ENCODE results near the gene KRT16.
A peak's percentile ranks its signal among the peaks of the same experiment; 100 is the strongest.
"Not testable (repeated sequence)": the region's sequence is repeated elsewhere in the genome, so short reads cannot be mapped to it uniquely, and the experiment has no call there.

The KRT16 gene

DNA sequence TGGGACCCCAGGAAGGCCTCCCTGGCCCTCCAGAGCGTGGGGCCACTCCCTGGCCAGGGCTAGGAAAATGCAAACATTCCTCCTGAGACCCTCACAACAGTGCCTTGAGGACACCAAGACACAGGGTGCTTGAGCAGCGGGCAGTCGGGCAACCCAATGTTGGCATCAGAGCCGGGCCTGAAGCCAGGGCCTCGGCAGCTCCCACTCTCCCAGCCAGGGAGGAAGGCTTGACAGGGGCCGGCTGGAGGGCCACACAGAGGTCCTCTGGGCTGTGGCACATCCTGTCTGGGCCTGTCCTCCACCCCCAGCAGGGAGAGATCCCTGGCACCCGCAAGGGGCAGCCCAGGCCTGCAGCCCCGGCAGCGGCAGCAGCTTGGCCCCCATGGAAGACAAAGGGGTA lies 24.1 kb upstream of the KRT16 start:
- peaks cover 14 to 19% of the 10 kb centered on the region in 2 donors for H3K27me3 Mint-ChIP-seq
- H3K4me3 Mint-ChIP-seq: no peak overlapping the region
- no peak overlapping the region for H3K27ac Mint-ChIP-seq
- no peaks in the 10 kb centered on the region for H3K36me3 Mint-ChIP-seq
- no peaks in the 10 kb centered on the region for H3K9me3 Mint-ChIP-seq
- no peak for ATAC-seq (replicated peaks)
- no peaks in the 10 kb centered on the region for H3K4me1 Mint-ChIP-seq
- DNase-seq: no peak

DNA sequence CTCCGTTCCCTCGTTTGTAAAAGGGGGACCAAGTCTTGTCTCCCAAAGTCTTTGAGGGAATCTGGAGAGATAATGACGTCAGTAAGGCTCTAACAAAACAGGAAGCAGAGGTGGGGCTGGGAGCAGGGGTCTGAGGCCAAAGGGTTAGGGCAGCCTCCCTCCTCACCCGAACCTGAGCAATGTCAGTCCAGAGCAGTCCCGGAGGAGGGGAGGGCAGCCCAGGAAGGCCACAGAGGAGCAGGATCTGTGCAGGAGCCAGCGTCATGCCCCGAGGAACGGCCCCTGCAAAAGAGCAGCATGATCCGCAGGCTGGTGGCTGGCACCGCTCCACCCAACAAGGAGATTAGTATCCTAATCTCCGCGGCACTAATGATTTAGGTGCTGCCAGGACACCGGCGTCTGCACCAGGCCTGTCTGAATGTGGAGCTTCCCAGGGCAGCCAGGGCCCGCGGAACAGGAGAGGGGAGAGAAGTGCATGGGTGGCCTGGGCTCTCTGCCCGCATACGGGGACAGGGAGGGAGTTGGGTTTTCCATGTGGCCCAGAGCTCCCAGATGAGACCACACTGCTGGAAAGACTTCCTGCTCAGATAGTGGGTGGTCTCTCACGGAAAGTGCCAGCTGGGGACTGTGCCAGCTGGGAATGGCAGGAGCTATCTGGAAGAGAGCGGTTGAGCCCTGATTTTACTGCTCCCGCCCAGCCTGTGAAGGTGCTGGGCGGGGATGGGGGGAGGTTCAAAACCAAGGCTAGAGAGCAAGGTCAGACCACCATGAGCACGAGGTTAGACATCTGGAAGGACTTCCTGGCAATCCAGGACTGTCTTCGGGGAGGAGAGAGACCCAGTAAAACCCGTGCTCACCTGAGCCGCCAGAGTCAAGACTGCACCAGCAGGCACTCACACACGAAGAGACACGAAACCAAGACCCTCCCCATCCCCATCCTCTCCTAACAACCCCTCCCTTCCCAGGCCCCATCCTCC lies 22.8 kb upstream of the KRT16 start:
- H3K4me3 Mint-ChIP-seq: no peak overlapping the region
- H3K9me3 Mint-ChIP-seq: no peaks in the 10 kb centered on the region
- no peak for ATAC-seq (replicated peaks)
- no peaks in the 10 kb centered on the region for H3K4me1 Mint-ChIP-seq
- DNase-seq: no peak
- peaks cover 14 to 19% of the 10 kb centered on the region in 2 donors for H3K27me3 Mint-ChIP-seq
- no peak overlapping the region for H3K27ac Mint-ChIP-seq
- no peaks in the 10 kb centered on the region for H3K36me3 Mint-ChIP-seq

DNA sequence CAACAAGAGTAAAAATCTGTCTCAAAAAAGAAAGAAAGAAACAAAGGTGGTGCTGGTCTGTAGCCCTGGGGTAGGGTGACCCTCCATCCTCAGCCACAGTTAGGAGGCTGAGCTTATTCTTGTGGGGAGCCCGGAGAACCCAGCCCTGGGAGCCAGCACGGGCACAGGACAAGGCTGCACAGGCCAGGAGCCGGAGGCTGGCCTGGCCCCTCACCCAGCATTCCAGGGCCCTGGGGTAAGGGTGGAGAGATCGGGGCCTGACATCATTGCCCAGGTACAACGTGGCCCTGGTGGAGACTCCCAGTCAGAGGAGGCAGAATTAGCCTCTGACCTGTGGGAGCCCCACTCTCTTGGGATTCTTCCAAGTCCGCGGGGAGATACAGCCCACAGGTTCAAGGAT lies 22.1 kb upstream of the KRT16 start:
- DNase-seq (no peak), ATAC-seq (replicated peaks) (no peak)
- H3K27ac Mint-ChIP-seq: no peak overlapping the region
- H3K36me3 Mint-ChIP-seq: no peaks in the 10 kb centered on the region
- H3K4me1 Mint-ChIP-seq: no peaks in the 10 kb centered on the region
- H3K27me3 Mint-ChIP-seq: peaks cover 12 to 15% of the 10 kb centered on the region in 2 donors
- no peaks in the 10 kb centered on the region for H3K9me3 Mint-ChIP-seq
- no peak overlapping the region for H3K4me3 Mint-ChIP-seq

DNA sequence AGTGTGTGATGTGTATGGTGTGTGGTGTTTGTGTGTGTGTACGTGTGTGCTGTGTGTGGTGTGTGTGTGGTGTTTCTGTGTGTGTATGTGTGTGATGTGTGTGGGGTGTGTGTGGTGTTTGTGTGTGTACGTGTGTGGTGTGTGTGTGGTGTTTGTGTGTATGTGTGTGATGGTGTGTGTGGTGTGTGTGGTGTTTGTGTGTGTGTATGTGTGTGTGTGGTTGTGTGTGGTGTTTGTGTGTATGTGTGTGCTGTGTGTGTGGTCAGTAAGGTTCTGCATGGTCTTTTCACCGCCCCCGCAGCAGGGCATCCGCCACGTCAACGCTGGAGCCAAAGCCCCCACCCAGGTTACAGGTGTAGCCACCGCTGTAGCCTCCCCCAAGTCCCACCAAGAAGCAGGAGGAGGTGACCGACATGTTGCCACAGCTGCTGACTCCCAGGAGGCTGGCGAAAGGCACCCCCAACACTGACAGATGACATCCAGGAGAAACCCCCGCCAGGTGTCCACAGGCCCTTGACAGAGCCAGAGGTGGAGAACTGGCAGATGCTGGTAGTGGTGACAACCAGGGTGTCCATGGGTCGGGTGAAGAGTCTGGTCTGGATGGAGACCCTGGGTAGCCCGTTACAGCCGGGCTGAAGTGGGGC lies 21.1 kb upstream of the KRT16 start:
- Mint-ChIP-seq H3K27ac (no peak overlapping the region), H3K4me1 (no peaks in the 10 kb centered on the region), H3K9me3 (no peaks in the 10 kb centered on the region), H3K36me3 (no peaks in the 10 kb centered on the region), H3K27me3 (peaks cover 4 to 6% of the 10 kb centered on the region in 2 donors), H3K4me3 (no peak overlapping the region)
- ATAC-seq (replicated peaks) (peak; percentile 46 to 69), DNase-seq (no peak)

DNA sequence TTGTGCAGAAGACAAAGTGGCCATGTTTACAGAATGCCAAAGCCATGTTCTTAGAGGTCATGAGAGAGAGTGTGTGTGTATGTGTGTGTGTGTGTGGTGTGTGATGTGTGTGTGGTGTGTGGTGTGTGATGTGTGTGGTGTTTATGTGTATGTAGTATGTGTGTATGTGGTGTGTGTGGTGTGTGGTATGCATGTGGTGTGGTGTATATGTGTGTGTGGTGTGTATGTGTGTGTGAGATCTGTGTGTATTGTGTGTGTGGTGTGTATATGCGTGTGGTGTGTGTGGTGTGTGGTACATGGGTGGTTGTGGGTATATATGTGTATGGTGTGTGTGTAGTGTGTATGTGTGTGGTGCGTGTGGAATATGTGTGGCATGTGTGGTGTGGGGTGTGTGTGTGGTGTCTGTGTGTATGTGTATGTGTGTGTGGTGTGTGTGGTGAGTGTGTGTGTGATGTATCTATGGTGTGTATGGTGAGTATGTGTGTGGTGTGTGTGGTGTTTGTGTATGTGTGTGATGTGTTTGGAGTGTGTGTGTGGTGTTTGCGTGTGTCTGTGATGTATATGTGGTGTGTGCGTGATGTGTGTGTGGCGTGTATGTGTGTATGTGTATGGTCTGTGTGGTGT lies 20.0 kb upstream of the KRT16 start:
- Mint-ChIP-seq H3K36me3 (no peaks in the 10 kb centered on the region), H3K4me1 (no peaks in the 10 kb centered on the region), H3K9me3 (no peaks in the 10 kb centered on the region), H3K4me3 (no peak overlapping the region), H3K27ac (no peak overlapping the region), H3K27me3 (peaks cover 0 to 3% of the 10 kb centered on the region in 2 donors)
- no peak for ATAC-seq (replicated peaks)
- DNase-seq: no peak

DNA sequence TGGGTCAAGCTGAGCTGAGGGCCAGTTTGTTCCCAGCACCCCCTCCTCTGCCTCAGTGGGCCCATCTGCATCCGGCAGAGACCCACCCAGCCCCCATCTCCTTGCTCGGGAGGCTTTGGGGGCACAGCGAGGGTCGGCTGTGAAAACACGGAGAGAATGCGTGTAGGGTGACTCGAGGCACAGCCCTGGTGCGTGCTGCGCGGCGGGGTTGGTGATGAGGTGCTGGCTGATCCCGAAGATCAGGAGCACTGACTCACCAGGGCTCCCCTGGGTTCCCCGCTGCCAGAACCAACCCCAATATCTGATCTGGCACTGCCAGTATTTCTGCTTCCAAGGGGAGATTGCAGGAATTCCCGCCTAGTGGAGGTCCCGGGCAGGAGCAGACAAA lies 19.3 kb upstream of the KRT16 start:
- peaks cover 0 to 6% of the 10 kb centered on the region in 2 donors for H3K27me3 Mint-ChIP-seq
- DNase-seq: no peak
- H3K4me3 Mint-ChIP-seq: no peak overlapping the region
- H3K9me3 Mint-ChIP-seq: no peaks in the 10 kb centered on the region
- ATAC-seq (replicated peaks): no peak
- H3K36me3 Mint-ChIP-seq: no peaks in the 10 kb centered on the region
- H3K4me1 Mint-ChIP-seq: no peaks in the 10 kb centered on the region
- H3K27ac Mint-ChIP-seq: no peak overlapping the region

DNA sequence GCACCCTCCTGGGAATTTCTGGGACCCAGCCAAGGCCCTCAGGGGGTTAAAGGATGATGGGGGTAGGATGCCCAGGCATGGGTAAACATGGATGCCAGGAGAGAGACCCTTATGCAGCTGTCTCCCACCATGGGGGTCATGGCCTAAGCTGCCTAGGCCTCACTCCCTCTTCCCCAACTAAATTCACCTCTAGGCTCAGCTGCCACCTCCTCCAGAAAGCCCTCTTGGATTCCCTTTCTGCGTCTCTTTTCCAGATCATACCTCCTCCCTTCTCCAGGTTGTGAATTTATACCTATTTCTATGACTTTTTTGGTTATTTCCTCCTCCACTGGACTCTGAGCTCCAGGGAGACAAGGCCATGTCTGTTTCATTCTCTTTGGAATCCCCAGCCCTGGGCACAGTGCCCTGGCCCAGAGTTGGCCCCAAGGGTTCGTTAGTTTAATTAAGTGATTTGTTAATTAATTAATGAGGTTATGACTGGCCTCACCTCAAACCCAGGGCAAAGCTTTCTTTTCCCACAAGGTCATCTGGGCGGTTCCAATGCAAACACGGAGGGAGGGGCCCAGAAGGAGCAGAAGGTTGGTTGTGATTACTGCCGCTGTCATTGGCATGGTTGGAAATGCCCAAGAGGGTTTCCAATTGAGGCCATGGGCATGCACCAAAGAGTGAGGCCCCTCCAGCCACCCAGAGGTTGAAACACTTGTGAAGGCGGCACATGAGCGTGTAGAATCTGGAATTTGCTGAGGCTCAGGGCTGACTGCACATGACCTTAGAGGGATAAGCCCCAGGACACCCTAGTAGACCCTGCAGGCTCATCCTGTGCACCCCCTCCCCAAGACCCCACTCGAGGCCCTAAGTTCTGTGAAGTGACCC lies 18.7 kb upstream of the KRT16 start:
- ATAC-seq (replicated peaks): no peak
- H3K9me3 Mint-ChIP-seq: no peaks in the 10 kb centered on the region

DNA sequence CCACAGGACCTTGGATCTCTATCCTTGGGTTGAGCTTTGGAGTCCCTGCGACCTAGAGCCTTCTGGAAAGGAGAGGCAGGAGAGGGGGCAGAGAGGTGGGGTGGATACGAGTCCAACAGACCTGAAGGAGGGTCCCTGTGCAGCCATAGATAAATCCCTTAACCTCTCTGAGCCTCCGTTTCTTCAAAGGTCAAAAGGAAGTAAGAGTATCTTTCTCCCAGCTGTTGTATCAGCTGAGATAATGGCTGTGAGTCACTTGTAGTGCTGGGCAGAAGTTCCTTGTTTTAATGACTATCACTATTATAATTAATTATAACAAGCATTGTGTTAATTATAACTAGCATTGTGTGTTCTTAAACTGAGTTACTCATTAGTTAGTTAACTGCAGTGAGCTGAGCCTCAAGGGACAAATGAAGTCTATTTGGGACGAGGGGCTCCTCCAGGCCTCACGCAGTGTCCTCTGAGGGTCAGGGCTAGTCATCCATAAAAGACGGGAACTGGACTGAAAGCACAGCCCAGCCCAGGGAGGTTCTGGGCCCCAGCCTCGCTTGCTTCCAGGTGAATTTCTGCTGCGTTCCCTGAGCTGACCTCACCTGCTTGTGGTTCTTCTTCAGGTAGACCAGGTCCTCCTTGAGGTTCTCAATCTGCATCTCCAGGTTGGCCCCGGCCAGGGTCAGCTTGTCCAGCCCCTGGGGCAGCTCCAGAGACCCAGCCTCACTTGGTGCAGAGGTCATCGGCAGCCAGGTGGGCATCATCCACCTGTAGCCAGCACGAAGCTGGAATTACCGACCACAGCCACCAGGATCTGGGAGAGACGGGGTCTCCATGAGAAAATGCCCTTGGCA lies 17.5 kb upstream of the KRT16 start:
- H3K4me3 Mint-ChIP-seq: no peak overlapping the region
- H3K36me3 Mint-ChIP-seq: no peaks in the 10 kb centered on the region
- H3K27me3 Mint-ChIP-seq: peaks cover 10 to 16% of the 10 kb centered on the region in 2 donors
- H3K4me1 Mint-ChIP-seq: no peaks in the 10 kb centered on the region
- no peaks in the 10 kb centered on the region for H3K9me3 Mint-ChIP-seq
- no peak overlapping the region for H3K27ac Mint-ChIP-seq
- DNase-seq (no peak), ATAC-seq (replicated peaks) (no peak)

More for the DNA sequence above, 18.7 kb upstream of the KRT16 start:
- H3K36me3 Mint-ChIP-seq: no peaks in the 10 kb centered on the region
- no peak overlapping the region for H3K4me3 Mint-ChIP-seq
- peaks cover 2 to 7% of the 10 kb centered on the region in 2 donors for H3K27me3 Mint-ChIP-seq
- peak overlapping the region; percentile 49 for H3K27ac Mint-ChIP-seq
- no peaks in the 10 kb centered on the region for H3K4me1 Mint-ChIP-seq
- DNase-seq: no peak

DNA sequence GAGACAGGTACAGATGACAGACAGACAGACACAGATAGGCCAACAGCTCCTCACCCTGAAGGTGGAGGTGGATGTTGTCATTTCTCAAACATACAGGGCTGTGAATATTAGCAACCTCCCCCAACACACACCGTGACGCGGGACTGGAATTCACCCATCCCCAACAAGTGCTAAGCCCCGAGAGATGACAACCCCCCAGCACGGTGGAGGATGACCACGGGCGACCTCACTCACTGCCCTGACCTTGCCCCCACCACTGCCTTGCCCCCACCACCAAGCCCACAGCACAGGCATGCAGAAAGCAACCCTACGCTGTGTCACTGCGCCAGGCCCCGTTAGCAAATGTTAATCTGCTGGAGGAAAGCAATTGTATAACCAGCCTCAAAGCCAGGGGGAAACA lies 16.7 kb upstream of the KRT16 start:
- Mint-ChIP-seq H3K27me3 (peaks cover 14 to 21% of the 10 kb centered on the region in 2 donors), H3K4me3 (no peak overlapping the region), H3K27ac (no peak overlapping the region), H3K9me3 (no peaks in the 10 kb centered on the region), H3K36me3 (no peaks in the 10 kb centered on the region), H3K4me1 (no peaks in the 10 kb centered on the region)
- ATAC-seq (replicated peaks) (no peak), DNase-seq (no peak)

DNA sequence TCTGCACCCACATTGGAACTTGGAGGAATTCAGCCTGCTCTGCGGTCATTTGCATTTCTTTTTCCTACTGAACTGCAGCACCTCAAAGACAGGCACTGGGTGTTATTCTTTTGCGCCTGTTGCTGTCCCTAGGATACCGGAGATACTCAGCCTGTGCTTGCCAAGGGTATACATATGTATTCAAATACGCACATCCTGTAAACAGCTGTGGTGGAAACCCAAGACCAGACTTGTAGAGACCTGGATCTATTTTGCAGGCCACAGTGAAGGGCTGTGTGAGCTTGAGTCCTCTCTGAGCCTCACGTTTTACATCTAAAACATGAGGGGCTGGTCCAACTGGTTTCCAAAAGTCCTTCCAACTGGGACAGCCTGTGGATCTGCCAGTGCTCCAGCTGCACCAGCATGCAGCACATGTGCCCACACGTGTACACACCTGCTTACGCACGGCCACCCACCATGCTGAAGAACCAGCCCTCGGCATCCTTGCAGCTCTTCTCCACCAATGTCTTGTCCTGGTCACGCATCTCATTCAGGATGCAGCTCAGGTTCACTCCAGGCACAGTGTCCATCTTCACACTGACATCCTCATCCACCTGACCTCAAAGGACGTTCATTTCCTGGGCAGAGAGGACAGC lies 16.2 kb upstream of the KRT16 start:
- not testable (repeated sequence) for DNase-seq; H3K36me3 Mint-ChIP-seq; H3K4me3 Mint-ChIP-seq; H3K9me3 Mint-ChIP-seq; H3K27ac Mint-ChIP-seq; ATAC-seq (replicated peaks); H3K4me1 Mint-ChIP-seq
- H3K27me3 Mint-ChIP-seq: peaks cover 14 to 21% of the 10 kb centered on the region in 2 donors

DNA sequence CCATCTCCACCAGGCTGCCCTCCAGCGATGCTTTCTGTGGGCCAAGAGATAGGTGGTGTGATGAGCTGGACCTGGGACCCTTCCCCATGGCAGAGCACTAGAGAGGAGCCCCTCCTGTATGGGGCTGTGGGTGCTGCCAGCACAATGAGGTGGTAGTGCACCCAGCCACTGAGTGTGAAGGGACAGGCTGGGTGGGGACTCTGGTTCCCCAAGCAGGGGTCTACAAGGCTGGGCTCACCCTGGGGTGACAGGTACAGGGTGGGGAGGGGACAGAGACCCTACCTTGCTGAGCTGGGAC lies 15.5 kb upstream of the KRT16 start:
- H3K36me3 Mint-ChIP-seq; H3K27ac Mint-ChIP-seq; H3K9me3 Mint-ChIP-seq; H3K4me3 Mint-ChIP-seq; ATAC-seq (replicated peaks); DNase-seq; H3K4me1 Mint-ChIP-seq: not testable (repeated sequence)
- peaks cover 14 to 21% of the 10 kb centered on the region in 2 donors for H3K27me3 Mint-ChIP-seq

DNA sequence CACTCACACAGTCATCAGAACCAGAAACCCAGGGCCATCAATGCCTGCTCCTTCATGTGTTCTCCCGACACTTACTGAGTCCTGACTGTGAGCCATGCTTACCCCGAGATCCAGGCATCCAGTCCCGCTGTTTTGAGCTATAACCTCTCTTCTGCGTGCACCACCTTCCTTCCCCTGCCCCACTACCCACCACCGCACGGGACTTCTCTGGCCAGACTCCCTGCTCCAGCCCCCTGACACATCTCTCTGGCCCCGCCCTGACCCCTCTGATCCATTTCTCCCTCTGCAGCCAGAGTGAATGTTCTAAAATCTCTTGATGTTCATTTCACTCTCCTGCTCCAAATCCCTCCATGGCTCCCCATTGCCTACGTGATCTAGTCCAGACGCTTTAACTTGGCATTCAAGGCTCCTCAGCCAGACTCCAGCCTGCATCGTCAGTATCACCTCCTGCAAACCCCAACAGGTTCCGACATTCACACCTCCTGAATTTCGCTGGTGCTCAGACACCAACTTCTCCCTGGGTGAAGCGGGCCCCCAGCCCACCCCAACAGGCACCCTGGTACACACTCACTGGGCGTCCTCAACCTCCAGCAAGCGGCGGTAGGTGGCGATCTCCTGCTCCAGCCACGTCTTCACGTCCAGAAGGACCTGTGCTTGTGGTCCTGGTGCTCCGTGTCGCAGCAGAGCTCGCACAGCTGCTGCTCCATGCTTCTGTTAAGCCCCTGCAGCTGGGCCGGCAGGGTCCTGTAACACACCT lies 14.9 kb upstream of the KRT16 start:
- no peak for ATAC-seq (replicated peaks)
- Mint-ChIP-seq H3K4me1 (no peaks in the 10 kb centered on the region), H3K27me3 (peaks cover 14 to 21% of the 10 kb centered on the region in 2 donors), H3K4me3 (no peak overlapping the region), H3K9me3 (no peaks in the 10 kb centered on the region), H3K36me3 (no peaks in the 10 kb centered on the region), H3K27ac (no peak overlapping the region)
- DNase-seq: no peak
